Stimulated activated CD8-positive, alpha-beta memory T cell treated with anti-CD3 and anti-CD28 coated beads, Interleukin-12 subunit alpha, Interleukin-12 subunit beta, amount 100 ng/mL, for 4 hours (primary cell): ENCODE results near the gene KIAA1191.
A peak's percentile ranks its signal among the peaks of the same experiment; 100 is the strongest.

ENCODE experiments used
- DNase-seq: peaks from one replicate; pipeline ENCODE4 v3.0.0-alpha.2; 2020; ENCODE audit warnings: low read depth

Gene KIAA1191

GRCh38 chr5:176389135-176390123 is 27.9 kb upstream of the KIAA1191 start:
- DNase-seq, result no peak

GRCh38 chr5:176388444-176389134 is 27.0 kb upstream of the KIAA1191 start, which contains the start of the genes HIGD2A and NOP16:
TSS of gene HIGD2A (plus strand) at chr5:176388751. CDS start at chr5:176388820, 69 bp downstream.
TSS of gene NOP16 (minus strand) at chr5:176388598. CDS start at chr5:176388539, 59 bp downstream.
- DNase-seq, result peak; percentile 97

GRCh38 chr5:176388003-176388443 is 26.5 kb upstream of the KIAA1191 start:
- no peak for DNase-seq

GRCh38 chr5:176387384-176387925 is 25.9 kb upstream of the KIAA1191 start:
- no peak for DNase-seq

GRCh38 chr5:176386491-176386890 is 24.9 kb upstream of the KIAA1191 start:
- no peak for DNase-seq

- DNase-seq, result no peak
Measured at GRCh38 chr5:176384991-176385390, 23.4 kb upstream of the KIAA1191 start.

GRCh38 chr5:176384366-176384930 is 22.9 kb upstream of the KIAA1191 start:
- no peak for DNase-seq

GRCh38 chr5:176383961-176384360 is 22.4 kb upstream of the KIAA1191 start:
- no peak for DNase-seq

- no peak for DNase-seq
Measured at GRCh38 chr5:176383248-176383905, 21.8 kb upstream of the KIAA1191 start.

- no peak for DNase-seq
Measured at GRCh38 chr5:176382721-176383120, 21.2 kb upstream of the KIAA1191 start.

- no peak for DNase-seq
Measured at GRCh38 chr5:176381979-176382378, 20.4 kb upstream of the KIAA1191 start.

GRCh38 chr5:176381423-176381822 is 19.9 kb upstream of the KIAA1191 start:
- no peak for DNase-seq

GRCh38 chr5:176379881-176380280 is 18.3 kb upstream of the KIAA1191 start:
- DNase-seq, result no peak

- DNase-seq, result no peak
Measured at GRCh38 chr5:176373100-176373818, 11.7 kb upstream of the KIAA1191 start.

- DNase-seq, result no peak
Measured at GRCh38 chr5:176371621-176372539, 10.3 kb upstream of the KIAA1191 start.

- DNase-seq, result no peak
Measured at GRCh38 chr5:176369934-176370711, 8.6 kb upstream of the KIAA1191 start.

- DNase-seq, result no peak
Measured at GRCh38 chr5:176368726-176369125, 7.2 kb upstream of the KIAA1191 start.

- DNase-seq, result no peak
Measured at GRCh38 chr5:176366232-176366894, 4.8 kb upstream of the KIAA1191 start.
